ENCODE measurements around the gene DCT. TPM values are rescaled to one million over a fixed set of nuclear protein-coding genes. Genes with fewer than 3 reads are reported as not detected.

DCT gene
- total RNA-seq, 1 experiment from 2014 or later: 0.12 TPM

GRCh38 chr13:94387047-94387446, 92.4 kb downstream of the DCT start:
- no peak overlapping the region for H3K4me3 ChIP-seq (replicated peaks in 1 of 2; ENCODE audit: low read depth in 1 of 2, low read length in 2 of 2)
- no peaks in the 10 kb centered on the region for H3K9me3 ChIP-seq (ENCODE audit: control insufficient read depth in 1 of 2, insufficient read depth in 1 of 2, low read depth in 1 of 2, low read length in 2 of 2)
- ATAC-seq: no peak
- ChIA-PET RAD21 (ENCODE audit: low non-redundant PET in 1 of 2, low total read pairs in 2 of 2, uncharacterized antibody in 2 of 2, unreplicated experiment in 2 of 2) (no interaction called here), POLR2A (no interaction called here), CTCF (no interaction called here)
- no peaks in the 10 kb centered on the region for H3K79me2 ChIP-seq (ENCODE audit: insufficient read depth, low read length)
- H3K27ac ChIP-seq (ENCODE audit: low read depth, low read length): no peak overlapping the region
- H2AFZ ChIP-seq (ENCODE audit: low read depth, low read length, poor library complexity, severe bottlenecking): no peak overlapping the region
- no peaks in the 10 kb centered on the region for H3K36me3 ChIP-seq (ENCODE audit: control insufficient read depth in 1 of 2, insufficient read depth in 2 of 2, low read length in 2 of 2)
- intact Hi-C loops (cut with micrococcal nuclease): no loop called here
- TF ChIP-seq ZFX (IDR thresholded peaks at IDR 0.05): no peak
- no TSS peak for BruUV-seq (replicated peaks)
- no peak overlapping the region for H3K9ac ChIP-seq (ENCODE audit: low read length)
- no peak overlapping the region for H3K4me2 ChIP-seq (ENCODE audit: low read length)
- H3K27me3 ChIP-seq (ENCODE audit: insufficient read depth, low read length): no peaks in the 10 kb centered on the region
- no peaks in the 10 kb centered on the region for H4K20me1 ChIP-seq (ENCODE audit: insufficient read depth)
- no peaks in the 10 kb centered on the region for H3K4me1 ChIP-seq (ENCODE audit: control insufficient read depth in 1 of 2, insufficient read depth in 2 of 2, low read length in 2 of 2)
- DNase-seq (ENCODE audit: low read depth, low spot score): no peak
- H3K9me2 ChIP-seq (ENCODE audit: insufficient read depth): no peaks in the 10 kb centered on the region

Other genes with a start within 250 kb of the DCT start
- 16.9 TPM for gene TGDS, start 116.5 kb upstream of the DCT start, total RNA-seq (2021; ENCODE audit: unreplicated experiment)
- gene GPR180, start 122.2 kb upstream of the DCT start, total RNA-seq (2021; ENCODE audit: unreplicated experiment): 6.4 TPM
- not detected for gene SOX21, start 232.9 kb upstream of the DCT start, total RNA-seq (2021; ENCODE audit: unreplicated experiment)

Data from HCT116 (cell line).